ENCODE results near the gene CYP2A6. TPM values are rescaled to one million over a fixed set of nuclear protein-coding genes. Genes with fewer than 3 reads are reported as not detected.
"Not testable (repeated sequence)": the region's sequence is repeated elsewhere in the genome, so short reads cannot be mapped to it uniquely, and the experiment has no call there.

Gene CYP2A6
- total RNA-seq, 1 experiment from 2014 or later: 0.28 TPM

DNA sequence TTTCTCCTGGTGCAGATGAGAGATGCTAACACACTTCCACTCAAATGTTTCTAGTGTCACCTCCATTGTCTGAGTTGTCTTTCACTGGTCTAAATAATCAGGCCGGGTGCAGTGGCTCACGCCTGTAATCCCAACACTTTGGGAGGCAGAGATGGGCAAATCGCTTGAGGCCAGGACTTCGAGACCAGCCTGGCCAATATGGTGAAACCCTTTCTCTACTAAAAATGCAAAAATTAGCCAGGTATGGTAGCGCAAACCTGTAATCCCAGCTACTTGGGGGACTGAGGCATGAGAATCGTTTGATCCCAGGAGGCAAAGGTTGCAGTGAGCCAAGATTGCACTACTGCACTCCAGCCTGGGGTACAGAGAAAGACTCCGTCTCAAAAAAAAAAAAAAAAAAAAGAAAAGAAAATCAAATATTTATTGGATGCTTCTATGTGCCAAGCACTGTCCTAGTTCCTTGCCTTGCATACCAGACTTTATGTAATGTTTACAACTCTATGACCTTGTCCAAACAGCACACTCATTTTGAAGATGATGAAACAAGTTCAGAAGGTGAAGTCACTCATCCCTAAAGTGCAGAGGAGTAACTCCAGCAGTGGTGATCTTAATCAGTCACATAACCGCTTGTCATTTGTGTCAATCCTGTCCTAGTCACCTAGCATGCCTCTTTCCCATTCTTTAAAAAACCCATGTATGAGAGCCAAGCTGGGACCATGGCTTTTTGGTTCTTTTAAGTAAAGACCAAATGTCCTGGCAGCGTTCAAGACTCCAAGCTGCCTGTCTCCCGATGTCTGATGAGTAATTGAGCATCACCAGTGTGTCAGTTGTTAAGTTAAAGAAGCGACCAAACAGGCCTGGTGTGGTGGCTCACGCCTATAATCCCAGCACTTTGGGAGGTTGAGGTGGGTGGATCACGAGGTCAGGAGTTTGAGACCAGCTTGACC, 46.9 kb upstream of the CYP2A6 start:
- not testable (repeated sequence) for H3K4me1 ChIP-seq (ENCODE audit: insufficient read depth, low read length); H3K4me3 Mint-ChIP-seq; H2BK15ac ChIP-seq (ENCODE audit: low read depth, low read length); H3K23ac ChIP-seq (ENCODE audit: insufficient read length, low read depth, low read length); DNase-seq; H2BK5ac ChIP-seq (ENCODE audit: insufficient read length, low read length); H3K36me3 Mint-ChIP-seq (ENCODE audit: insufficient read depth in 1 of 3, low read depth in 3 of 3); H3K14ac ChIP-seq (ENCODE audit: insufficient read depth, low read length); H4K20me1 ChIP-seq (ENCODE audit: control insufficient read depth, insufficient read depth, insufficient read length); H2BK12ac ChIP-seq (ENCODE audit: insufficient read length, low read depth, low read length); H3T11ph ChIP-seq (ENCODE audit: low read length); H3K56ac ChIP-seq (ENCODE audit: insufficient read length, low read depth, low read length); H2AK5ac ChIP-seq (ENCODE audit: insufficient read length, low read length); H3K23me2 ChIP-seq (ENCODE audit: insufficient read length, low read depth, low read length, poor library complexity, severe bottlenecking); H3K27ac ChIP-seq (ENCODE audit: insufficient read length, low read depth, low read length); H3K9me3 Mint-ChIP-seq; H4K8ac ChIP-seq (replicated peaks; ENCODE audit: insufficient read length, low read depth, low read length); H3K27ac Mint-ChIP-seq; H3K9ac ChIP-seq (ENCODE audit: extremely low read depth, insufficient read length, low read length); H3K79me1 ChIP-seq (ENCODE audit: insufficient read depth, low read depth, low read length, poor library complexity, severe bottlenecking); H3K27me3 ChIP-seq (ENCODE audit: insufficient read depth, low read length); H2AFZ ChIP-seq (ENCODE audit: low read length); H2BK20ac ChIP-seq (ENCODE audit: low read depth, low read length, poor library complexity, severe bottlenecking); H3K9me3 ChIP-seq (ENCODE audit: control insufficient read depth, low read depth, low read length); H3K4ac ChIP-seq (ENCODE audit: low read depth, low read length); H3K18ac ChIP-seq (ENCODE audit: insufficient read length, low read depth, low read length); H4K91ac ChIP-seq (ENCODE audit: insufficient read length, low read depth, low read length); H4K5ac ChIP-seq (ENCODE audit: insufficient read length, low read depth, low read length); H3K79me2 ChIP-seq (ENCODE audit: insufficient read depth, low read length); H3K4me2 ChIP-seq (ENCODE audit: insufficient read depth, insufficient read length, low read length); H3K4me1 Mint-ChIP-seq; H2BK120ac ChIP-seq (ENCODE audit: low read depth, low read length, poor library complexity, severe bottlenecking)
- WGBS (ENCODE audit: extremely low coverage, insufficient read length, low lambda C conversion rate): no CpG with 5 or more reads among the region's 13 CpGs
- H3K27me3 Mint-ChIP-seq (ENCODE audit: low read depth): peaks cover 25% of the 10 kb centered on the region
